ENCODE measurements around the gene ZDHHC3.
"Not testable (repeated sequence)": the region's sequence is repeated elsewhere in the genome, so short reads cannot be mapped to it uniquely, and the experiment has no call there.

Gene ZDHHC3

GRCh38 chr3:44963571-44964325, 12.2 kb downstream of the ZDHHC3 start:
- DNase-seq: no peak

GRCh38 chr3:44962621-44963393, 13.2 kb downstream of the ZDHHC3 start:
- no peak for DNase-seq

GRCh38 chr3:44961888-44962287, 14.1 kb downstream of the ZDHHC3 start:
- no peak for DNase-seq

GRCh38 chr3:44960387-44961026, 15.5 kb downstream of the ZDHHC3 start:
- DNase-seq: no peak

- DNase-seq: no peak
Measured at GRCh38 chr3:44958386-44958785, 17.6 kb downstream of the ZDHHC3 start.

GRCh38 chr3:44957986-44958385, 18.0 kb downstream of the ZDHHC3 start:
- no peak for DNase-seq

GRCh38 chr3:44955917-44956316, 20.1 kb downstream of the ZDHHC3 start:
- DNase-seq: no peak

- DNase-seq: no peak
Measured at GRCh38 chr3:44954962-44955361, 21.0 kb downstream of the ZDHHC3 start.

- DNase-seq: no peak
Measured at GRCh38 chr3:44954304-44954703, 21.7 kb downstream of the ZDHHC3 start.

- no peak for DNase-seq
Measured at GRCh38 chr3:44952689-44953088, 23.3 kb downstream of the ZDHHC3 start.

- no peak for DNase-seq
Measured at GRCh38 chr3:44950275-44950734, 25.7 kb downstream of the ZDHHC3 start.

- not testable (repeated sequence) for DNase-seq
Measured at GRCh38 chr3:44949770-44950169, 26.2 kb downstream of the ZDHHC3 start.

GRCh38 chr3:44948239-44948638, 27.7 kb downstream of the ZDHHC3 start:
- no peak for DNase-seq

- DNase-seq: no peak
Measured at GRCh38 chr3:44942202-44942921, 33.6 kb downstream of the ZDHHC3 start.

GRCh38 chr3:44939581-44940036, 36.4 kb downstream of the ZDHHC3 start:
- DNase-seq: no peak

- no peak for DNase-seq
Measured at GRCh38 chr3:44932986-44933944, 42.7 kb downstream of the ZDHHC3 start.

GRCh38 chr3:44932271-44932670, 43.7 kb downstream of the ZDHHC3 start:
- DNase-seq: no peak

GRCh38 chr3:44931791-44932190, 44.2 kb downstream of the ZDHHC3 start:
- no peak for DNase-seq

- no peak for DNase-seq
Measured at GRCh38 chr3:44930911-44931310, 45.1 kb downstream of the ZDHHC3 start.

GRCh38 chr3:44929782-44930181, 46.2 kb downstream of the ZDHHC3 start:
- DNase-seq: no peak

- DNase-seq: no peak
Measured at GRCh38 chr3:44927371-44927770, 48.6 kb downstream of the ZDHHC3 start.

- no peak for DNase-seq
Measured at GRCh38 chr3:44926921-44927320, 49.1 kb downstream of the ZDHHC3 start.

Data from activated CD4-positive, alpha-beta T cell treated with anti-CD3 and anti-CD28 coated beads for 4 hours (primary cell).